Measurements from ENCODE around the gene PFN4.

GRCh38 chr2:24104906-24105305 lies 18.2 kb downstream of the PFN4 start:
- no peak for TF ChIP-seq CTCF (IDR thresholded peaks at IDR 0.05; ENCODE audit: borderline replicate concordance, extremely low read depth, low read length, poor library complexity, severe bottlenecking)
- TF ChIP-seq EZH2 (IDR thresholded peaks at IDR 0.05; ENCODE audit: borderline replicate concordance, low read depth, low read length, severe bottlenecking), result no peak
